AG10803 (cell line): ENCODE measurements around the gene BAHCC1.
A peak's percentile ranks its signal among the peaks of the same experiment; 100 is the strongest.

ENCODE experiments used
- DNase-seq: peaks from one replicate; pipeline ENCODE4 v3.0.0; 2010; ENCODE audit warnings: low read depth
- H3K4me3 ChIP-seq: 2 replicates; pipeline ENCODE4 v1.5.1; 2011; ENCODE audit warnings: mild to moderate bottlenecking, low read length, control low read depth
- TF ChIP-seq, protein P1 (sequence below): conservative IDR thresholded peaks from 2 replicates; pipeline ENCODE4 v1.5.1; 2011; ENCODE audit warnings: mild to moderate bottlenecking, low read length, control low read depth, inconsistent platforms

Gene BAHCC1

DNA sequence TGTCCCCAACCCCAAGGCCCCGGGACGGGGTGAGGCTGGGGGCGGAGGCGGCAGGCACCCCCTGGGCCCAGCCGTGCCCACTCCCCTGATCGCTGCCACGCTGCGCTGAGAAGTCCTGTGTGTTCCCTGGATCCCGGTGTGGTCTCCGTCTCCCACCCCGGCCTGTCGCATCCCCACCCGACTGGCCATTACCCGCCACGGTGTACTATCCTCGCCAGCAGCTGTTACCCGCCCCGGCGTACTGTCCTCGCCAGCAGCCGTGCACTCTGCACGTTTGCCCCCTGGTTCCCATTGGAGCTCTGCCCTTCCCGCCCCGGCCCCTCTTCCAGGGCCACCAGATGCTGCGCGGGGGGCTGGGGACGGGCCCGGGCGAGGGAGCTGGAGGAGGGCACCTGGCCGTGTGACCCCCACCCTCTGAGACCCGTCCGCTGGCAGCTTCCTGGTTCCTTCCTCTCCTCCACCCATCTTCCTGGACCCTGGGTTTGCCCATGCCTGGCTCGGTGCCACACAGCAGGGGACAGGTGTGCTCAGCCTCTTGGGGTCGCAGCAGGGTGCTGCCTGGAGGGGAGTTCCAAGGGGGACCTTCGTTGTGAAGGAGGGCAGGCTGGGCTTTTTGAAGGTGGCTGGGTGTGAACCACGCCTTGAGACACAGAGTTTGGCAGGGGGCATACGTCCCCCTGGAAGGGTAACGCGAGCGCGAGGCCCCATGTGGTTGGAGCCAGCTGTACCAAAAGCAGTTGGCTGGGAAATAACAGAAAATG is 19.7 kb downstream of the BAHCC1 start:
- TF ChIP-seq, protein P1, sequence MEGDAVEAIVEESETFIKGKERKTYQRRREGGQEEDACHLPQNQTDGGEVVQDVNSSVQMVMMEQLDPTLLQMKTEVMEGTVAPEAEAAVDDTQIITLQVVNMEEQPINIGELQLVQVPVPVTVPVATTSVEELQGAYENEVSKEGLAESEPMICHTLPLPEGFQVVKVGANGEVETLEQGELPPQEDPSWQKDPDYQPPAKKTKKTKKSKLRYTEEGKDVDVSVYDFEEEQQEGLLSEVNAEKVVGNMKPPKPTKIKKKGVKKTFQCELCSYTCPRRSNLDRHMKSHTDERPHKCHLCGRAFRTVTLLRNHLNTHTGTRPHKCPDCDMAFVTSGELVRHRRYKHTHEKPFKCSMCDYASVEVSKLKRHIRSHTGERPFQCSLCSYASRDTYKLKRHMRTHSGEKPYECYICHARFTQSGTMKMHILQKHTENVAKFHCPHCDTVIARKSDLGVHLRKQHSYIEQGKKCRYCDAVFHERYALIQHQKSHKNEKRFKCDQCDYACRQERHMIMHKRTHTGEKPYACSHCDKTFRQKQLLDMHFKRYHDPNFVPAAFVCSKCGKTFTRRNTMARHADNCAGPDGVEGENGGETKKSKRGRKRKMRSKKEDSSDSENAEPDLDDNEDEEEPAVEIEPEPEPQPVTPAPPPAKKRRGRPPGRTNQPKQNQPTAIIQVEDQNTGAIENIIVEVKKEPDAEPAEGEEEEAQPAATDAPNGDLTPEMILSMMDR = no peak
- no peak for DNase-seq
- H3K4me3 ChIP-seq = no peak overlapping the region

DNA sequence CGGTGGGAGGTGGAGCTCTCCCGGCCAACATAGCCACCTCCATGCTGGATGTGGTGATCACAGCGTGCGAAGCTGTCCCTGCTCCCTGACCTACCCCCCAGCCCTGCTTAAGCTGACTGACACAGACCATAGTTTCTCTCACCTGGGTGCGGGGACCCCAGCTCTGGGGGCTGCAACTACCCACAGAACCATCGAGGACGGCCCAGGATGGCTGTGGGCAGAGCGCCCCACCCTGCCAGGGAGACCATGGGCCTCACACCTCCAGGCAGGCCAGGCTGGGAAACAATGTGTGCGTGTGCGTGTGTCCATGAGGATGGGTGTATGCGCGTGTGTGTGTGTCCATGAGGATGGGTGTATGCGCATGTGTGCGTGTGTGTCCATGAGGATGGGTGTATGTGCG is 20.4 kb downstream of the BAHCC1 start:
- no peak for DNase-seq

DNA sequence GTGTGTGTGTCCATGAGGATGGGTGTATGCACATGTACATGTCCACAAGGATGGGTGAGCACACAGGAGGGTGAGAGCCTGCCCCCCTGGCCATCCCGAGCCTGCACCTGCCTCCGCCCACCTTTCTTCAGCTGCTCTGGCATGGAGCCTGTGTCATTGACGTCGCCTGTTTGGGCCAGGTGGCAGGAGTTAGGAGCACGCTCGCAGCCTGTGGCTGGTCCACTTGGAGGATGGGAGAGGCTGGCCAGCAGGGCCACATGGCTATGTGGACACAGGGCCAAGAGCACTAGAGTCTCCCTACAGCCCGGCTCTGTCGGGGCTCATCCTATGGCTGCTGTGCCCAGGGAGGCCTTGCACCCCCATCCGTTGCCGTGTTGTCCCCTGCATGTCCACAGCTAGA is 21.4 kb downstream of the BAHCC1 start:
- DNase-seq = no peak
- no peak overlapping the region for H3K4me3 ChIP-seq
- TF ChIP-seq, protein P1 = no peak

More for the DNA sequence above, 20.4 kb downstream of the BAHCC1 start:
- TF ChIP-seq, protein P1 = no peak
- no peak overlapping the region for H3K4me3 ChIP-seq

DNA sequence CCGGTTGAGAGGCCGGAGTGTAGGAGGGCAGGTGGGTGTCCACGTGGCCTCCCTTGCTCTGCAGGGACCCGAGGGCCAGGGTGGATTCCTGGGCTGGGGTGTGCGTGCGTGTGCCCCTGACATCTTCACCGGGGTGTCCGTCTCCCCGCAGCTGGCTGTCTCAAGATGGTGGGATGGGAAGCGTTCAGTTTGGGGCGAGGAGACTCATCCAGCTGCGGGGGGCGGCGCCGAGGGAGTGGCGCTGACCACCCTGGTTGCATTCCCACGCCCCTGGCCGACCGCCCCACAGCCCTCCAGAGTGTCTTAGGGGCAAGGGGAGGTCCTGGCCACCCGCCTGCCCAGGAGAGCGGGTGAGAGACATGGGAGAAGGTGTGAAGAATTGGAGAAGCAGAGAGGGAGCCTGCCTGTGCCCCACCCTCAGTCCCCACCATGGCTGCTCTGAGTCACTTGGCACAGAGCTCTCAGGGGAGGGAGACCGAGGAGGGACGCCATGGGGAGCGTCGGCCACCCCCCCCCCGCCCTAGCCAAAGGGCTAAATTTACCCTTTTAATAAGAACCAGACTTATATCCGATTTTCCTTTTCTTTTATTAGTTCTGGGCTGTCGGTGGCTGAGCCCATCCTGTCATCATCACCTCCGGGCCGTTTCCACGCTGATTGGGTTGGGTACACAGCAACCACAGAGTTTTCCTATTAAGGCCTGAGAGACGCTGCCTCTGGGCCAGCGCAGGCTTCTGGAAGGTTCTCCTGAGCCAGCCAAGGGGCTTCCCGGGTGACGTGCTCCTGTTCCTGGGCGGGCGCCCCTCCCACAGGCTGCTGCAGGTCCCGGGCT is 22.0 kb downstream of the BAHCC1 start:
- peak; percentile 92 for DNase-seq
- H3K4me3 ChIP-seq = no peak overlapping the region
- TF ChIP-seq, protein P1 = no peak

DNA sequence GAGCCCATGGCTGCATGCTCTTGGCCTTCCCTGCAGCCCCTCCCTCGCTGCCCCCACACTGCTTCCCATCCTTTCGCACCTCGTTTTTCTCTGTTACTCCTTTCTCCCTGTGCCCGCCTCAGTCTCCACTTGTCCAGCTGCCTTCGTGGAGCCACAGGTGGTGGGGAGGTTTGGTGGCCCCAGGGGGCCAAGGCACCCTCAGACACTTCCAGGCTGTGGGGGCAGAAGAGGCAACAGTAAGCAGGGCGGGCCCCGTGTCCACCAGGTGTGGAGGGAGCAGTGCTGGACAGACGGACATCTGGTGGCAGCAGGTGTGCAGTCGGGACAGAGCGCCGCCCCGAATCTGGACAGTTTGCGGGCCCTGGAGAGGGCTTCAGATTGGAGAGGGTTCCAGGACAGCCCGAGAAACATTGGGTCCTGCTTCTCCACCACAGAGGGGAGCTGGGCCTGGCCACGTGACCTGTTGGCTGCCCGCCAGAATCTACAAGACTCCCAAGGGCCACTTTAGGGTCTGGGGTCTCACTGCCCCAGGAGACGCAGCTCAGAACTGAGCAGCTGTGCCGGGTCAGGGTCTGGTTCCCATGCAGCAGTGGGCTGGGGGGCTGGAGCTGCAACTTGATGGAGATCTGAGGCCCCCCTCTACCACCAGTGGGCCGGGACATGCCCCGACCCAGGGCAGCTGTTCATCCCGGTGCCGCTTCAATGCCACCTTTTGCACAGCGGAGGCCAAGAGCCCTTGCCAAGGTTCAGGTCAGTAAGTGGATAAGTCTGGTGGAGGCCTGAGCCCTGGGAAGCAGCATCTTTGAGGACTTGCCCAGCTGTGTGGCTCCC is 22.8 kb downstream of the BAHCC1 start:
- TF ChIP-seq, protein P1 = no peak
- no peak for DNase-seq

DNA sequence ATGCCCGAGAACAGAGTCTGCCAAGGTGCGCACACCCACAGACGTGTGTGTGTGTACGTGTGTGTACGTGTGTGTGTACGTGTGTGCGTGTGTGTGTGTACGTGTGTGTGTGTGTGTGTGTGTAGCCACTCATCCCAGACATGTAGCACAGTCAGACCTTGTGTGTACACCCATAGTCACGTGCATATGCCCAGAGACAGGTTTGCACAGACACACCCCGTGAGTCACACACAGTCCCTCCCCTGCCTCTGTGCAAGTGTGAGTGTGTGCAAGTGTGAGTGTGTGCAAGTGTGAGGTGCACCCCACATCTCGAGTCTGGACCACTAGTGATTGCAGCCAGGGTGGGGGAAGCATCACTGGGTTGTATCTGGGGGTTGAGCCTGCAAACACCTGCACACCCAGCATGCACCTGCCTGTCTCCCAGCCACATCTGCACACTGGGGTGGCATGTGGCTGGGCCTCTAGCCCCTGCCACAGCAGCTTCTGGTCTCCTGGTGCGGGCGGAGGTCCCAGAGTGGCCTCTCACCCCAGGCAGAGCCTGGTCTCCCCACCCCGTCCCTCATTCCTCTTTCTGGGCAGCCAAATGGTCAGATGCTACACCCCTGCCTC is 23.6 kb downstream of the BAHCC1 start:
- TF ChIP-seq, protein P1 = no peak

More for the DNA sequence above, 22.8 kb downstream of the BAHCC1 start:
- H3K4me3 ChIP-seq = 0 out of 2 replicates have a peak overlapping the region, but pooled peaks have one; percentile 5

More for the DNA sequence above, 23.6 kb downstream of the BAHCC1 start:
- DNase-seq = no peak
- no peak overlapping the region for H3K4me3 ChIP-seq
